HT1080 (cell line): Measurements from ENCODE around the gene ART3. TPM values are rescaled to one million over a fixed set of nuclear protein-coding genes. Genes with fewer than 3 reads are reported as not detected.
"Not testable (repeated sequence)": the region's sequence is repeated elsewhere in the genome, so short reads cannot be mapped to it uniquely, and the experiment has no call there.

Experiments used
- DNase-seq: peaks from one replicate; pipeline ENCODE4 v3.0.0-alpha.2; 2015; ENCODE audit warnings: low read depth
- polyA plus RNA-seq, 2 experiments: library from polyadenylated mRNA; depleted of rRNA; stranded (reverse); fragments of >200 nt; gene quantifications; 2 replicates each; pipeline ENCODE4 v1.2.3, GENCODE V29; 2015
- total RNA-seq: library from RNA; depleted of rRNA; stranded (reverse); fragments of >200 nt; shearing (Covaris generic); gene quantifications from 2 replicates; pipeline ENCODE4 v1.2.3, GENCODE V29; 2014; rRNA removed

The ART3 gene
- total RNA-seq: not detected in 2 replicates
- polyA plus RNA-seq (2015; cell fraction: cytosol; rRNA removed): 0.14 TPM in 1 of 2 replicates, not detected in the other
- not detected in 2 replicates for polyA plus RNA-seq (2015; cell fraction: nucleus; rRNA removed)

GRCh38 chr4:76074468-76074867 lies at the start of gene ART3:
Gene ART3, plus strand, starts transcription at chr4:76074709. Its CDS starts 1,181 bp downstream, at chr4:76075890.
- no peak for DNase-seq

GRCh38 chr4:76028350-76028765 lies 46.2 kb upstream of the ART3 start:
- DNase-seq: no peak

- DNase-seq: no peak
Observed at GRCh38 chr4:76029300-76029699, 45.2 kb upstream of the ART3 start.

GRCh38 chr4:76035141-76035540 lies 39.4 kb upstream of the ART3 start:
- no peak for DNase-seq

- DNase-seq: no peak
Observed at GRCh38 chr4:76035799-76036380, 38.6 kb upstream of the ART3 start, which contains the start of gene CXCL11. Gene CXCL11, minus strand, starts transcription at chr4:76036070. Its CDS starts 83 bp downstream, at chr4:76035987.

GRCh38 chr4:76036855-76037254 lies 37.7 kb upstream of the ART3 start:
- DNase-seq: no peak

GRCh38 chr4:76042241-76042998 lies 32.1 kb upstream of the ART3 start:
- DNase-seq: not testable (repeated sequence)

GRCh38 chr4:76043306-76043705 lies 31.2 kb upstream of the ART3 start:
- not testable (repeated sequence) for DNase-seq

GRCh38 chr4:76044686-76045085 lies 29.8 kb upstream of the ART3 start:
- DNase-seq: not testable (repeated sequence)

GRCh38 chr4:76049860-76050416 lies 24.6 kb upstream of the ART3 start:
- not testable (repeated sequence) for DNase-seq

- DNase-seq: not testable (repeated sequence)
Observed at GRCh38 chr4:76050560-76051050, 23.9 kb upstream of the ART3 start.

- peak; percentile 46 for DNase-seq
Observed at GRCh38 chr4:76053730-76054129, 20.8 kb upstream of the ART3 start.

GRCh38 chr4:76055016-76055415 lies 19.5 kb upstream of the ART3 start:
- no peak for DNase-seq

GRCh38 chr4:76055421-76055820 lies 19.1 kb upstream of the ART3 start:
- no peak for DNase-seq

- DNase-seq: no peak
Observed at GRCh38 chr4:76058302-76058701, 16.2 kb upstream of the ART3 start.

- DNase-seq: no peak
Observed at GRCh38 chr4:76058888-76059426, 15.6 kb upstream of the ART3 start.

- peak; percentile 51 for DNase-seq
Observed at GRCh38 chr4:76059750-76060149, 14.8 kb upstream of the ART3 start.

GRCh38 chr4:76060506-76060905 lies 14.0 kb upstream of the ART3 start:
- DNase-seq: no peak

- no peak for DNase-seq
Observed at GRCh38 chr4:76061421-76061820, 13.1 kb upstream of the ART3 start.

GRCh38 chr4:76061982-76062381 lies 12.5 kb upstream of the ART3 start:
- DNase-seq: no peak

GRCh38 chr4:76066546-76066945 lies 8.0 kb upstream of the ART3 start:
- no peak for DNase-seq
